GM23338 (cell line): ENCODE measurements around the gene PIEZO2. TPM values are rescaled to one million over a fixed set of nuclear protein-coding genes. Genes with fewer than 3 reads are reported as not detected.

Experiments
- ATAC-seq: fragments of 200-7000 bp; cut with Tn5 transposase; 3 replicates; pipeline ENCODE4 v1.9.1; 2020
- DNase-seq: peaks from one replicate; pipeline ENCODE4 v3.0.0-alpha.2; 2015; ENCODE audit warnings: low spot score
- H2AFZ ChIP-seq: fragments of 200-600 bp; sonication (generic); 2 replicates; pipeline ENCODE4 v1.8.0; 2016; ENCODE audit warnings: antibody characterized with exemption, mild to moderate bottlenecking, moderate library complexity
- H3F3A ChIP-seq: fragments of 200-600 bp; sonication (generic); replicated peaks from 2 replicates; pipeline ENCODE4 v1.8.0; 2017; ENCODE audit warnings: antibody characterized with exemption, mixed run types, low read depth
- H3K27ac ChIP-seq: fragments of 200-600 bp; sonication (generic); 2 replicates; pipeline ENCODE4 v1.6.1; 2016; ENCODE audit warnings: low read depth
- H3K27me3 ChIP-seq: fragments of 200-600 bp; sonication (generic); 2 replicates; pipeline ENCODE4 v1.8.0; 2016; ENCODE audit warnings: mild to moderate bottlenecking, mixed run types, moderate library complexity; ENCODE audit not compliant: insufficient read depth
- H3K36me3 ChIP-seq: fragments of 200-600 bp; sonication (generic); 2 replicates; pipeline ENCODE4 v1.8.0; 2016; ENCODE audit warnings: mild to moderate bottlenecking; ENCODE audit not compliant: insufficient read depth
- H3K4me1 ChIP-seq: fragments of 200-600 bp; sonication (generic); 2 replicates; pipeline ENCODE4 v1.8.0; 2016; ENCODE audit warnings: mild to moderate bottlenecking, moderate library complexity; ENCODE audit not compliant: insufficient read depth
- H3K4me2 ChIP-seq: fragments of 200-600 bp; sonication (generic); 2 replicates; pipeline ENCODE4 v1.7.1; 2017; ENCODE audit warnings: mixed run types
- H3K4me3 ChIP-seq: fragments of 200-600 bp; sonication (generic); 2 replicates; pipeline ENCODE4 v1.6.1; 2016; ENCODE audit warnings: mixed run types
- H3K79me2 ChIP-seq: fragments of 200-600 bp; sonication (generic); replicated peaks from 2 replicates; pipeline ENCODE4 v1.8.0; 2017; ENCODE audit warnings: mild to moderate bottlenecking; ENCODE audit not compliant: insufficient read depth
- H3K9me2 ChIP-seq: fragments of 200-600 bp; sonication (generic); 2 replicates; pipeline ENCODE4 v1.8.0; 2017; ENCODE audit not compliant: insufficient read depth
- H4K20me1 ChIP-seq: fragments of 200-600 bp; sonication (generic); replicated peaks from 2 replicates; pipeline ENCODE4 v1.8.0; 2017; ENCODE audit warnings: mild to moderate bottlenecking; ENCODE audit not compliant: insufficient read depth
- H3K27ac Mint-ChIP-seq: 2 replicates; pipeline ENCODE4 v1.8.0; 2020; ENCODE audit warnings: inconsistent platforms, mild to moderate bottlenecking, moderate library complexity, mixed read lengths
- H3K27me3 Mint-ChIP-seq: 3 replicates; pipeline ENCODE4 v1.8.0; 2022; ENCODE audit warnings: low read depth, mild to moderate bottlenecking, moderate library complexity, mixed read lengths, inconsistent platforms; ENCODE audit not compliant: insufficient read depth, poor library complexity
- H3K36me3 Mint-ChIP-seq: 3 replicates; pipeline ENCODE4 v1.8.0; 2021; ENCODE audit warnings: low read depth, mild to moderate bottlenecking, inconsistent platforms, moderate library complexity, mixed read lengths
- H3K4me1 Mint-ChIP-seq: 3 replicates; pipeline ENCODE4 v1.8.0; 2020; ENCODE audit warnings: mild to moderate bottlenecking, inconsistent platforms, mixed read lengths
- H3K4me3 Mint-ChIP-seq: 3 replicates; pipeline ENCODE4 v1.8.0; 2021; ENCODE audit warnings: moderate library complexity, mild to moderate bottlenecking, inconsistent platforms, mixed read lengths
- H3K9me3 Mint-ChIP-seq: 3 replicates; pipeline ENCODE4 v1.8.0; 2020; ENCODE audit warnings: moderate library complexity, mild to moderate bottlenecking, inconsistent platforms, mixed read lengths
- ETS1 ChIP-seq: IDR thresholded peaks from 2 replicates; pipeline ENCODE4 v1.6.1; 2016; ENCODE audit warnings: antibody characterized with exemption
- EZH2 ChIP-seq: fragments of 200-600 bp; sonication (generic); IDR thresholded peaks from one replicate; pipeline ENCODE4 v1.8.0; 2017; ENCODE audit warnings: antibody characterized with exemption, mild to moderate bottlenecking, low read depth; ENCODE audit not compliant: unreplicated experiment
- EZH2phosphoT487 ChIP-seq: fragments of 200-600 bp; sonication (generic); IDR thresholded peaks from one replicate; pipeline ENCODE4 v1.8.1; 2018; ENCODE audit warnings: antibody characterized with exemption; ENCODE audit not compliant: unreplicated experiment
- NANOG ChIP-seq: IDR thresholded peaks from 2 replicates; pipeline ENCODE4 v1.6.1; 2016; ENCODE audit warnings: antibody characterized with exemption, borderline replicate concordance
- POLR2AphosphoS5 ChIP-seq: IDR thresholded peaks from 2 replicates; pipeline ENCODE4 v1.6.1; 2016; ENCODE audit warnings: antibody characterized with exemption, low read depth
- REST ChIP-seq: IDR thresholded peaks from one replicate; pipeline ENCODE4 v1.6.1; 2018; ENCODE audit warnings: antibody characterized with exemption; ENCODE audit not compliant: unreplicated experiment
- STAT1 ChIP-seq: IDR thresholded peaks from one replicate; pipeline ENCODE4 v1.6.1; 2016; ENCODE audit warnings: antibody characterized with exemption; ENCODE audit not compliant: unreplicated experiment
- ZNF114 ChIP-seq: fragments of 250-450 bp; sonication (Bioruptor Pico); IDR thresholded peaks from 2 replicates; pipeline ENCODE4 v1.5.0; 2020; ENCODE audit warnings: mild to moderate bottlenecking, moderate library complexity
- ZNF331 ChIP-seq: fragments of 250-450 bp; sonication (Bioruptor Pico); IDR thresholded peaks from 2 replicates; pipeline ENCODE4 v1.5.0; 2020; ENCODE audit warnings: low read depth, mild to moderate bottlenecking, moderate library complexity
- ZNF462 ChIP-seq: fragments of 250-450 bp; sonication (Bioruptor Pico); IDR thresholded peaks from 2 replicates; pipeline ENCODE4 v1.5.0; 2020; ENCODE audit warnings: mild to moderate bottlenecking, moderate library complexity
- polyA plus RNA-seq: library from polyadenylated mRNA; unstranded; fragments of >200 nt; fragmentation: Nextera tagmentation; extraction: Ambion mirVana; gene quantifications from 2 replicates; pipeline ENCODE4 v1.2.1, GENCODE V29; 2016
- total RNA-seq: library from RNA; depleted of rRNA; stranded (reverse); fragments of >200 nt; shearing (Covaris generic); gene quantifications from 2 replicates; pipeline ENCODE4 v1.2.3, GENCODE V29; 2014

The PIEZO2 gene
- total and polyA plus RNA-seq, 2 experiments from 2014 or later = 4.8 to 8.2 TPM

GRCh38 chr18:10919851-10920250, 229.5 kb downstream of the PIEZO2 start (continued):
- no peak for TF ChIP-seq REST
- TF ChIP-seq ZNF114 (CRISPR knock-in tag) = no peak
- no peak for TF ChIP-seq STAT1
- no peak for TF ChIP-seq NANOG
- no peak for TF ChIP-seq EZH2phosphoT487

- Histone ChIP-seq H3K36me3 (peaks cover 3% of the 10 kb centered on the region; the same call in 1 of the 2 replicates), H3K4me1 (no peaks in the 10 kb centered on the region), H3K9me2 (0 out of 2 replicates have a peak, but pooled peaks cover 7% of the 10 kb centered on the region), H3K27ac (no peak overlapping the region), H3K27me3 (no peaks in the 10 kb centered on the region), H3F3A (no peaks in the 10 kb centered on the region), H3K4me2 (no peak overlapping the region), H3K4me3 (no peak overlapping the region), H2AFZ (no peak overlapping the region), H3K79me2 (no peaks in the 10 kb centered on the region), H4K20me1 (no peaks in the 10 kb centered on the region)
- TF ChIP-seq EZH2phosphoT487 (no peak), NANOG (no peak), ZNF331 (no peak)
- H3K9me3 Mint-ChIP-seq = peaks cover 3% of the 10 kb centered on the region; the same call in 1 of the 3 replicates
- H3K4me3 Mint-ChIP-seq = no peak overlapping the region
- no peak overlapping the region for H3K27ac Mint-ChIP-seq
- H3K4me1 Mint-ChIP-seq = peaks cover 18% of the 10 kb centered on the region
- no peaks in the 10 kb centered on the region for H3K27me3 Mint-ChIP-seq
- H3K36me3 Mint-ChIP-seq = peaks cover 9% of the 10 kb centered on the region
- ATAC-seq (no peak), DNase-seq (no peak)
Observed at GRCh38 chr18:10916865-10917264, 232.5 kb downstream of the PIEZO2 start.

- ATAC-seq (no peak), DNase-seq (no peak)
- H3F3A ChIP-seq = no peaks in the 10 kb centered on the region
- H4K20me1 ChIP-seq = no peaks in the 10 kb centered on the region
- Mint-ChIP-seq H3K27me3 (no peaks in the 10 kb centered on the region), H3K4me3 (no peak overlapping the region), H3K9me3 (peaks cover 3% of the 10 kb centered on the region; the same call in 1 of the 3 replicates), H3K4me1 (peaks cover 15% of the 10 kb centered on the region), H3K36me3 (peaks cover 7% of the 10 kb centered on the region), H3K27ac (no peak overlapping the region)
- no peak overlapping the region for H3K4me2 ChIP-seq
- no peaks in the 10 kb centered on the region for H3K4me1 ChIP-seq
- 0 out of 2 replicates have a peak, but pooled peaks cover 7% of the 10 kb centered on the region for H3K9me2 ChIP-seq
- peaks cover 3% of the 10 kb centered on the region; the same call in 1 of the 2 replicates for H3K36me3 ChIP-seq
- H3K27me3 ChIP-seq = no peaks in the 10 kb centered on the region
- H3K79me2 ChIP-seq = no peaks in the 10 kb centered on the region
- H3K27ac ChIP-seq = no peak overlapping the region
- H2AFZ ChIP-seq = no peak overlapping the region
- no peak overlapping the region for H3K4me3 ChIP-seq
- TF ChIP-seq ETS1 = no peak
- TF ChIP-seq EZH2 = no peak
- no peak for TF ChIP-seq ZNF462 (CRISPR knock-in tag)
- no peak for TF ChIP-seq POLR2AphosphoS5
Observed at GRCh38 chr18:10916387-10916786, 233.0 kb downstream of the PIEZO2 start.
